ENCODE measurements around the gene DNAJC16.

DNA sequence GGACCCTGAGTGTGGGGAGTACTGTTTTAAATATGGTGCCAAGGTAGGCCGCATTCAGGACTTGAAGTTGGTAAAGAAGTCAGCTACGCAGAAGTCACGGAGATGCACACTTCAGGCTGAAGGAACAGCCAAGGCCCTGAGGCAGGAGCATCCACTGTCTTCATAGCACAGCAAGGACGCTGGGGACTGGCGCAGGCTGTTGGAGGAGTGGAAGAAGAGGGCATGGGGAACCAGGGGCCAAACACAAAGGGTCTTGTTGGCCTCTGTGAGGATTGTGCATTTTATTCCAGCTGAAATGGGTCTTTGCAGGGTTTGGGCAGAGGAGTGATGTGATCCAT lies 16.6 kb downstream of the DNAJC16 start:
- TF ChIP-seq TAF1 (IDR thresholded peaks at IDR 0.05; ENCODE audit: borderline replicate concordance, insufficient read depth, low read length): no peak
- TF ChIP-seq POLR2AphosphoS5 (IDR thresholded peaks at IDR 0.05; ENCODE audit: low read depth, low read length): no peak
- TF ChIP-seq, protein P1, sequence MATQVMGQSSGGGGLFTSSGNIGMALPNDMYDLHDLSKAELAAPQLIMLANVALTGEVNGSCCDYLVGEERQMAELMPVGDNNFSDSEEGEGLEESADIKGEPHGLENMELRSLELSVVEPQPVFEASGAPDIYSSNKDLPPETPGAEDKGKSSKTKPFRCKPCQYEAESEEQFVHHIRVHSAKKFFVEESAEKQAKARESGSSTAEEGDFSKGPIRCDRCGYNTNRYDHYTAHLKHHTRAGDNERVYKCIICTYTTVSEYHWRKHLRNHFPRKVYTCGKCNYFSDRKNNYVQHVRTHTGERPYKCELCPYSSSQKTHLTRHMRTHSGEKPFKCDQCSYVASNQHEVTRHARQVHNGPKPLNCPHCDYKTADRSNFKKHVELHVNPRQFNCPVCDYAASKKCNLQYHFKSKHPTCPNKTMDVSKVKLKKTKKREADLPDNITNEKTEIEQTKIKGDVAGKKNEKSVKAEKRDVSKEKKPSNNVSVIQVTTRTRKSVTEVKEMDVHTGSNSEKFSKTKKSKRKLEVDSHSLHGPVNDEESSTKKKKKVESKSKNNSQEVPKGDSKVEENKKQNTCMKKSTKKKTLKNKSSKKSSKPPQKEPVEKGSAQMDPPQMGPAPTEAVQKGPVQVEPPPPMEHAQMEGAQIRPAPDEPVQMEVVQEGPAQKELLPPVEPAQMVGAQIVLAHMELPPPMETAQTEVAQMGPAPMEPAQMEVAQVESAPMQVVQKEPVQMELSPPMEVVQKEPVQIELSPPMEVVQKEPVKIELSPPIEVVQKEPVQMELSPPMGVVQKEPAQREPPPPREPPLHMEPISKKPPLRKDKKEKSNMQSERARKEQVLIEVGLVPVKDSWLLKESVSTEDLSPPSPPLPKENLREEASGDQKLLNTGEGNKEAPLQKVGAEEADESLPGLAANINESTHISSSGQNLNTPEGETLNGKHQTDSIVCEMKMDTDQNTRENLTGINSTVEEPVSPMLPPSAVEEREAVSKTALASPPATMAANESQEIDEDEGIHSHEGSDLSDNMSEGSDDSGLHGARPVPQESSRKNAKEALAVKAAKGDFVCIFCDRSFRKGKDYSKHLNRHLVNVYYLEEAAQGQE (IDR thresholded peaks at IDR 0.05; ENCODE audit: insufficient read depth in 1 of 2, low read depth in 2 of 2, low read length in 2 of 2): no peak

Data from PFSK-1 (cell line).